Kasumi-1 (cell line): ENCODE results near the gene DDX11.
"Not testable (repeated sequence)": the region's sequence is repeated elsewhere in the genome, so short reads cannot be mapped to it uniquely, and the experiment has no call there.

Experiments
- DNase-seq, 2 experiments: peaks; one replicate each; lab custom pipeline; 2025; lab: John Stamatoyannopoulos, UW

The DDX11 gene

DNA sequence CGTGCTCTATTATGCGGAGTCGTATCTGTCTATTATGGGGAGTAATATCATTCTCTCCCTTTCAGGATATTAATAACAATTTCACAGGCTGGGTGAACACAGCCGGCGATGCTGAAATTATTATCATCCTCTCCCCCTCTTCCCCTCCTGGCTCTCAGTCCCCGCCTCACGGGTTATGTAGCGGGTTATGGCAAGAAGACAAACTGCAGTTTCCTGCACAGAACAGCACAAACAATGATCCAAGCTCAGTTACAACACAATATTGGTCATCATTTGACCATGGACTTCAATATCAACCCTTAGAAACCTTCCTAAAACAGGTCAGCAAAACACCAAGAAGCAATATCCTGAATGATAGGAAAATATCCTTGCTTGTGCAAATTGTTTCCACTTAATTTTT is 50.5 kb downstream of the DDX11 start:
- not testable (repeated sequence) for DNase-seq

DNA sequence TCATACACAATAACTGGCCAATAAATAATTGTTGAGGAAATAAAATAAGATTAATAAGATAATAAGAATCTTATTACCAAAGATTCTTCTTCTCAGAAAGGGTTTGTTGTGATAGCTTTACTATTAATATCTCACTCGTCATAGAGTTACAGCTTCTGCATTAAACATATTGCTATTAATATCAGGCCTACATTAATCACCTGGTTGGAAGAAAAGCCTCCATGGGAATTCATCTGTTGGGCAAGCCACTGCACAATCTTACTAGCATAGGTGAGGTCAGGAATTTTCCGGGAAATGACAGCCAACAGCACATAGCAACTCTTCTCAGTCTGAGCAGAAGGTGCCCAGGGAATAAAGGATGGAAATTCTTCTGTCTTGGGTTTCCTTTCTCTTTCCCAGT is 51.5 kb downstream of the DDX11 start:
- DNase-seq = not testable (repeated sequence)

DNA sequence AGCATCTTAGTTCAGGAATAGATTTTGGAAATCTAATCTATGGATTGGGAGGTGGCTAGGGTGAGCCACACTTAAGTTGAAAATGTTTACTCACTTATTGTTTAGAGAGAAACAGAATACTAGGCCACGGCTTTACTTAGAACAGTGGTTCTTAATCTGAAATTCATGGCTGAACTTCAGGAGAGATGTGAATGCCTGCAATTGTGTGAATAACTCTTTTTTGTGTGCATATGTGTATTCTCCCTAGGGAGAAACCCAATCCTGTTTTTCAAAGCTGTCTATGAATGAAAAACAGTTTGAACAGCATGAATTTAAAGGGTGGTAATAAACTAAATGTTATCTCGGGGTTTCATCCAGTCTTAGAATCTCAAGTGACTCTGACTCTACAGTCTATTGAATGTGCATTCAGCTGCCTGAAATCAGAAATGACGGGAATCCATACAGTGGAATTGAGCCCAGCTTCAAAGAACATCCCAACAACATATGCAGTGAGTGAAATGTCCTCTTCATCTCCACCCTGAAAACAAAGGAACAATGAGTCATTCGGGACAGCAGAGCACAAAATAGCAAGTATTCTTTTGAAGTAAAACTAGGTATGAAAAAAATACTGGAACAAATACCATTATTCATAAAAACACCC is 53.7 kb downstream of the DDX11 start:
- DNase-seq = not testable (repeated sequence)

DNA sequence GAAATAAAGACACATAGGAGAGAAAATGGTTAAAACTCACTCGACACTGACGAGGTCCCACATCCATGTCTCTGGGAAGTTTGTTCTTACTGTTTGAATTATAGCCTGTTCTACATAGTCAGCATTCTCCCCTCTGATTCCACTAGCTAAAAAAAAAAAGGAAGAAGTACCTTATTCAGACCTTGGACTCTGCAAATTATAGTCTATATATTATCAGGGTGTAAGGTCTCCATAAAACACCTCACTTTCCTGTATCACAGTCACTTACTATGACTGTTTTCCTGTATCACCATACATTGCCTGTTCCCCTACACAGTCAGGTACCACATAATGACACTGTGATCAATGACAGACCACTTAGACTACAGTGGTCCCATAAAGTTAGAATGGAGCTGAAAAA is 62.9 kb downstream of the DDX11 start:
- DNase-seq = not testable (repeated sequence)

DNA sequence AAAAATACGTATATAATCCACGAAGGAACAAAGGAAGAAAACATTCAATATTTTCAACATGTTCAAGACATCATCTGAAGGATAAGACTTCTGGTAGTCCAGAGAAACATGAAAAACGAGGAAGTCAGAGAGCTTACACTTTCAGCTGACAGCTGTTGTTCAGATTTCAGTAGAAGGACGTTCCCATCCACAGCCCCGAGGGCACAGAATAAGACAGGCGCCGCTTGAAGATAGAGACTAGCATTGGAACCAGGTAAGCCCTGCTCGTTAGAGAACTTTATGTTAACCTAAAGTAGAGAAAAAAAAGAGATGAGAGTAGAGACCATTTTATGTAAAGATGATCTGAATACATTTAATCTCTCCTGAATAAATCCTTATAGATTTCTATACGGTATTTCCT is 71.1 kb downstream of the DDX11 start:
- not testable (repeated sequence) for DNase-seq

DNA sequence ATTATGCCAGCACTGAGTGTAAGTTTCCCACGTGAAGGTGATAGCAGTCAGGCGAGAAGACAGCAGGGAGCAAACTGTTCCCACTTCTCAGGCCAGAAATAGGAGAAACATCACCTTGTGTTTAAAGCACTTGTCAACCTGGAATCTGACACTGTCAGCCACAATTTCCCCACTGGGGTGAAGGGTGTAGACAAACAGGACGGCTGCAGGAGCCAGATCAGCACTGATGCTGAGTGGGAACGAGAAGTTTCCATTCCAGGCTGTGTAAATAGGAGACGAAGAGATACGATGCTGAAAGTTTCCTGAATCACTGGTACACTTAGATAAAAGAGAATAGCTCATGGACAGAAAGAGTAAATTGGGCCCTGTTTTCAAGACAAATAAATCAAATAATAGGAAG is 71.6 kb downstream of the DDX11 start:
- DNase-seq = not testable (repeated sequence)

DNA sequence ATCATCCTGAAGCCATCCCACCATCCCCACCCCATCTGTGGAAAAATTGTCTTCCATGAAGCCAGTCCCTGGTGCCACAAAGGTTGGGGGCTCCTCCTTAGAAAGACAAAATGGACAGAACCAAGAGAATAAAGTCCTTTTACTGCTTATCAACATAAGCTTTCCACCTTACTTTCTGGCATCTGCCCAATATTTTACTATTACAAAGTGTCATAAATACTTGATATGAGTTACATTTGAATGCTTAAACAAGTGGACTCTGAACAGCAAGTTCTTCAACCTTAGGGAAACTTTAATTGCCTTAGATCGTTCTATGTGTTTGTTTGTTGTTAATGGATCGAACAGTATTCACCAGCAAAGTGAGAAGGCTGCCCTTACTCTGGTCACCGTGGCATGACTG is 73.8 kb downstream of the DDX11 start:
- DNase-seq = not testable (repeated sequence)

DNA sequence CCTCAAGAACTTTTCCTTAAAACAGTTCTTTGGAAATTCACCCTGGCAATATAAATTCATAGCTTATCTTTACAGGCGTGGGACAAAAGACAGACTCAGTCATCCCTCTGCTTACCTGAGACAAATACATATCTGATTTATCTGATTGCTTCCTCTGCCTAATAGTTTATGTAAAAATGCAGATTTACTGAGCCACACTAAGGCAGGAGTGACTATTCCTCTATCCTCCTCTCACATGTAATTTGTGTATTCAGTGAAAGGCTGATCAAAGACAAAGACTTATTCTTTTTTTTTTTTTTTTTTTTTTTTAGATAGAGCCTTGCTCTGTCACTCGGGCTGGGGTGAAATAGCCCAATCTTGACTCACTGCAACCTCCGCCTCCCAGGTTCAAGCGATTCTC is 77.1 kb downstream of the DDX11 start:
- DNase-seq = not testable (repeated sequence)
